Kidney epithelial cell (primary cell): ENCODE results near the gene ALK. TPM values are rescaled to one million over a fixed set of nuclear protein-coding genes. Genes with fewer than 3 reads are reported as not detected.

ENCODE experiments used
- DNase-seq: peaks from one replicate; pipeline ENCODE4 v3.0.0-alpha.2; 2010; ENCODE audit warnings: low read depth
- H3K27me3 ChIP-seq: 2 replicates; pipeline ENCODE4 v1.6.0; 2011; ENCODE audit warnings: low read length; ENCODE audit not compliant: control insufficient read depth, insufficient read depth
- H3K36me3 ChIP-seq: 2 replicates; pipeline ENCODE4 v1.5.1; 2011; ENCODE audit warnings: low read length; ENCODE audit not compliant: control insufficient read depth, insufficient read depth
- H3K4me3 ChIP-seq: 2 replicates; pipeline ENCODE4 v1.5.1; 2011; ENCODE audit warnings: low read depth, mild to moderate bottlenecking, control low read depth, low read length
- CTCF ChIP-seq: IDR thresholded peaks from 2 replicates; pipeline ENCODE4 v1.5.1; 2011; ENCODE audit warnings: mild to moderate bottlenecking, moderate library complexity, low read length, control low read depth, inconsistent platforms; ENCODE audit not compliant: insufficient read depth, poor library complexity, severe bottlenecking
- total RNA-seq: library from RNA; depleted of rRNA; stranded (reverse); fragments of >200 nt; gene quantifications from 2 replicates; pipeline ENCODE4 v1.2.3, GENCODE V29; 2015

The ALK gene
- total RNA-seq, 1 donor from 2014 or later, result not detected

- Histone ChIP-seq H3K36me3 (no peaks in the 10 kb centered on the region), H3K27me3 (peaks cover 2% of the 10 kb centered on the region), H3K4me3 (no peak overlapping the region)
- no peak for DNase-seq
- no peak for TF ChIP-seq CTCF
These were observed 353.4 kb downstream of the ALK start for GRCh38 chr2:29567906-29568520.

- H3K4me3 ChIP-seq, result no peak overlapping the region
- H3K27me3 ChIP-seq, result peaks cover 2% of the 10 kb centered on the region
- no peak for TF ChIP-seq CTCF
- no peak for DNase-seq
- no peaks in the 10 kb centered on the region for H3K36me3 ChIP-seq
These were observed 357.7 kb downstream of the ALK start for GRCh38 chr2:29563697-29564096.

- no peak for TF ChIP-seq CTCF
- no peak for DNase-seq
- Histone ChIP-seq H3K27me3 (peaks cover 2% of the 10 kb centered on the region), H3K36me3 (no peaks in the 10 kb centered on the region), H3K4me3 (no peak overlapping the region)
These were observed 358.5 kb downstream of the ALK start for GRCh38 chr2:29562896-29563295.

GRCh38 chr2:29562319-29562718 is 359.1 kb downstream of the ALK start:
- no peak for DNase-seq
- Histone ChIP-seq H3K36me3 (no peaks in the 10 kb centered on the region), H3K27me3 (peaks cover 2% of the 10 kb centered on the region), H3K4me3 (no peak overlapping the region)
- TF ChIP-seq CTCF, result no peak

- DNase-seq, result no peak
- no peak overlapping the region for H3K4me3 ChIP-seq
- TF ChIP-seq CTCF, result no peak
- H3K27me3 ChIP-seq, result peaks cover 2% of the 10 kb centered on the region
- no peaks in the 10 kb centered on the region for H3K36me3 ChIP-seq
These were observed 359.8 kb downstream of the ALK start for GRCh38 chr2:29561628-29562027.

- no peak for TF ChIP-seq CTCF
- H3K27me3 ChIP-seq, result peaks cover 2% of the 10 kb centered on the region
- no peaks in the 10 kb centered on the region for H3K36me3 ChIP-seq
- no peak overlapping the region for H3K4me3 ChIP-seq
- DNase-seq, result no peak
These were observed 360.2 kb downstream of the ALK start for GRCh38 chr2:29561181-29561580.
